ENCODE results near the gene SPOCK3.

Gene SPOCK3

DNA sequence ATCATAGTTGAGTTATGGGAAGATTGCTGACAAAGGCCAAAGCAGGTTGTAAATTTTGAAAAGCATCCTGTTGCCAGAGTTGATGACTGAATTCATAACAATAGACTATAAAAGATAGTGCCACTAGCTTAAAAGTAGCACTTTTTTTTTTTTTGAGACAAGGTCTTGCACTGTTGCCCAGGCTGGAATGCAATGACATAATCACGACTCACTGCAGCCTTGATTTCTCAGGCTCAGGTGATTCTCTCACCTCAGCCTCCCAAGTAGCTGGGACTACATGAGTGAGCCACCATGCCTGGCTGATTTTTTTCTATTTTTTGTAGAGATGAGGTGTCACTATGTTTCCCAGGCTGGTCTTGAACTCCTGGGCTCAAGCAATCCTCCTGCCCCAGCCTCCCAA is 122.7 kb downstream of the SPOCK3 start:
- no peak overlapping the region for H3K4me3 ChIP-seq (ENCODE audit: low read depth, low read length)
- no peaks in the 10 kb centered on the region for H3K4me1 ChIP-seq (ENCODE audit: control insufficient read depth, insufficient read depth, low read length)
- no peaks in the 10 kb centered on the region for H3K9me3 ChIP-seq (ENCODE audit: control insufficient read depth, insufficient read depth, low read depth, low read length)
- H3K27me3 ChIP-seq (ENCODE audit: control insufficient read depth, insufficient read depth, low read length) = no peaks in the 10 kb centered on the region
- no peaks in the 10 kb centered on the region for H3K36me3 ChIP-seq (ENCODE audit: control insufficient read depth, insufficient read depth, low read length)
- no peak overlapping the region for H3K9ac ChIP-seq (ENCODE audit: low read length)
- H3K27ac ChIP-seq (ENCODE audit: low read depth, low read length) = no peak overlapping the region

- Histone ChIP-seq H3K9me3 (ENCODE audit: control insufficient read depth, insufficient read depth, low read depth, low read length) (no peaks in the 10 kb centered on the region), H3K27me3 (ENCODE audit: control insufficient read depth, insufficient read depth, low read length) (no peaks in the 10 kb centered on the region), H3K9ac (ENCODE audit: low read length) (no peak overlapping the region), H3K4me1 (ENCODE audit: control insufficient read depth, insufficient read depth, low read length) (no peaks in the 10 kb centered on the region), H3K4me3 (ENCODE audit: low read depth, low read length) (no peak overlapping the region), H3K36me3 (ENCODE audit: control insufficient read depth, insufficient read depth, low read length) (no peaks in the 10 kb centered on the region), H3K27ac (ENCODE audit: low read depth, low read length) (no peak overlapping the region)
These were observed 123.2 kb downstream of the SPOCK3 start for GRCh38 chr4:167111092-167111491.

GRCh38 chr4:167109859-167110258 is 124.4 kb downstream of the SPOCK3 start:
- Histone ChIP-seq H3K4me1 (ENCODE audit: control insufficient read depth, insufficient read depth, low read length) (no peaks in the 10 kb centered on the region), H3K27ac (ENCODE audit: low read depth, low read length) (no peak overlapping the region), H3K9ac (ENCODE audit: low read length) (no peak overlapping the region), H3K27me3 (ENCODE audit: control insufficient read depth, insufficient read depth, low read length) (no peaks in the 10 kb centered on the region), H3K36me3 (ENCODE audit: control insufficient read depth, insufficient read depth, low read length) (no peaks in the 10 kb centered on the region), H3K4me3 (ENCODE audit: low read depth, low read length) (no peak overlapping the region), H3K9me3 (ENCODE audit: control insufficient read depth, insufficient read depth, low read depth, low read length) (no peaks in the 10 kb centered on the region)

GRCh38 chr4:167105857-167106256 is 128.4 kb downstream of the SPOCK3 start:
- Histone ChIP-seq H3K27me3 (ENCODE audit: control insufficient read depth, insufficient read depth, low read length) (no peaks in the 10 kb centered on the region), H3K9ac (ENCODE audit: low read length) (no peak overlapping the region), H3K4me1 (ENCODE audit: control insufficient read depth, insufficient read depth, low read length) (no peaks in the 10 kb centered on the region), H3K4me3 (ENCODE audit: low read depth, low read length) (no peak overlapping the region), H3K9me3 (ENCODE audit: control insufficient read depth, insufficient read depth, low read depth, low read length) (no peaks in the 10 kb centered on the region), H3K36me3 (ENCODE audit: control insufficient read depth, insufficient read depth, low read length) (no peaks in the 10 kb centered on the region), H3K27ac (ENCODE audit: low read depth, low read length) (no peak overlapping the region)

GRCh38 chr4:167102475-167102874 is 131.8 kb downstream of the SPOCK3 start:
- H3K27ac ChIP-seq (ENCODE audit: low read depth, low read length) = no peak overlapping the region
- H3K4me1 ChIP-seq (ENCODE audit: control insufficient read depth, insufficient read depth, low read length) = no peaks in the 10 kb centered on the region
- no peaks in the 10 kb centered on the region for H3K27me3 ChIP-seq (ENCODE audit: control insufficient read depth, insufficient read depth, low read length)
- H3K4me3 ChIP-seq (ENCODE audit: low read depth, low read length) = no peak overlapping the region
- H3K9me3 ChIP-seq (ENCODE audit: control insufficient read depth, insufficient read depth, low read depth, low read length) = no peaks in the 10 kb centered on the region
- no peak overlapping the region for H3K9ac ChIP-seq (ENCODE audit: low read length)
- no peaks in the 10 kb centered on the region for H3K36me3 ChIP-seq (ENCODE audit: control insufficient read depth, insufficient read depth, low read length)

GRCh38 chr4:167101035-167101434 is 133.3 kb downstream of the SPOCK3 start:
- H3K27me3 ChIP-seq (ENCODE audit: control insufficient read depth, insufficient read depth, low read length) = no peaks in the 10 kb centered on the region
- no peak overlapping the region for H3K27ac ChIP-seq (ENCODE audit: low read depth, low read length)
- no peak overlapping the region for H3K9ac ChIP-seq (ENCODE audit: low read length)
- H3K4me1 ChIP-seq (ENCODE audit: control insufficient read depth, insufficient read depth, low read length) = no peaks in the 10 kb centered on the region
- H3K36me3 ChIP-seq (ENCODE audit: control insufficient read depth, insufficient read depth, low read length) = no peaks in the 10 kb centered on the region
- H3K4me3 ChIP-seq (ENCODE audit: low read depth, low read length) = no peak overlapping the region
- H3K9me3 ChIP-seq (ENCODE audit: control insufficient read depth, insufficient read depth, low read depth, low read length) = no peaks in the 10 kb centered on the region

DNA sequence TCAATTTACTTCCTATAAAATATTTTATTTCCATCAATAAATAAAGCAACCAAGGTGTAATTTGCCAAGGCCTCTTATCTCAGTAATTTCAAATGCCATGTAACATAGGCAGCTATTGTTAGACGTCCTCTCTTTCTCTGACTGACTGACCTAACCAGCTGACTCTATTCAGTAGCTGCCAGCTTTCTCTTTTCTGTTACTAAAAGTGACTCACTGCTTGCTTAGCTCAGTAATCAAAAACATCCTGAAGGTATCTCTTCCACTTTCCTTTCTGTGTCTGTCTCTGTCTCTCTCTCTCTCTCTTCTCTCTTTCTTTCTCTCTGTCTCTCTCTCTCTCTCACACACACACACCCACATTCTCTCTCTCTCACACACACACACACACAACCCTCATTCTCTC is 134.2 kb downstream of the SPOCK3 start:
- Histone ChIP-seq H3K4me3 (ENCODE audit: low read depth, low read length) (no peak overlapping the region), H3K9me3 (ENCODE audit: control insufficient read depth, insufficient read depth, low read depth, low read length) (no peaks in the 10 kb centered on the region), H3K36me3 (ENCODE audit: control insufficient read depth, insufficient read depth, low read length) (no peaks in the 10 kb centered on the region), H3K9ac (ENCODE audit: low read length) (no peak overlapping the region), H3K27ac (ENCODE audit: low read depth, low read length) (no peak overlapping the region), H3K27me3 (ENCODE audit: control insufficient read depth, insufficient read depth, low read length) (no peaks in the 10 kb centered on the region), H3K4me1 (ENCODE audit: control insufficient read depth, insufficient read depth, low read length) (no peaks in the 10 kb centered on the region)

- no peak overlapping the region for H3K9ac ChIP-seq (ENCODE audit: low read length)
- H3K4me1 ChIP-seq (ENCODE audit: control insufficient read depth, insufficient read depth, low read length) = no peaks in the 10 kb centered on the region
- H3K4me3 ChIP-seq (ENCODE audit: low read depth, low read length) = no peak overlapping the region
- no peaks in the 10 kb centered on the region for H3K27me3 ChIP-seq (ENCODE audit: control insufficient read depth, insufficient read depth, low read length)
- H3K9me3 ChIP-seq (ENCODE audit: control insufficient read depth, insufficient read depth, low read depth, low read length) = no peaks in the 10 kb centered on the region
- H3K27ac ChIP-seq (ENCODE audit: low read depth, low read length) = no peak overlapping the region
- no peaks in the 10 kb centered on the region for H3K36me3 ChIP-seq (ENCODE audit: control insufficient read depth, insufficient read depth, low read length)
These were observed 146.2 kb downstream of the SPOCK3 start for GRCh38 chr4:167088115-167088514.

DNA sequence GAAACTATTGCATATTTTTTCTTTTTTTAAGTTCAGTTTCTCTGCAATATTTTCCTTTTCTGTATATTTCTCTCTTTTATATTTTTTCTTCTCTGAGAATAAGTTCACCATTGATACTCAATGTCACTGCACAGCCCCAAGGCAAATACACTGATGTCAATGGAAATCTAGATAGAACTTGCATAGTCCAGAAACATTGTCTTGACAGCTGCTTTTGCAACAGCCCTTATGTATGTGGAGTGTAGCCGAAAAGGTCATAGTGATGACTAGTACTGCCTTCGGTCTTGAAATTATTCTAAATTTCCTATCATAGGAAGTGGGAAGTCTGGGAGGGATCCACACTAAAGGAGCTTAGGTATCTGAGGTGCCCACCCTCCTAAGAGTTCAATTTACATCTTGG is 150.0 kb downstream of the SPOCK3 start:
- Histone ChIP-seq H3K4me1 (ENCODE audit: control insufficient read depth, insufficient read depth, low read length) (peaks cover 4% of the 10 kb centered on the region; the same call in 1 of the 2 replicates), H3K27me3 (ENCODE audit: control insufficient read depth, insufficient read depth, low read length) (no peaks in the 10 kb centered on the region), H3K4me3 (ENCODE audit: low read depth, low read length) (no peak overlapping the region), H3K27ac (ENCODE audit: low read depth, low read length) (no peak overlapping the region), H3K9ac (ENCODE audit: low read length) (no peak overlapping the region), H3K9me3 (ENCODE audit: control insufficient read depth, insufficient read depth, low read depth, low read length) (no peaks in the 10 kb centered on the region), H3K36me3 (ENCODE audit: control insufficient read depth, insufficient read depth, low read length) (no peaks in the 10 kb centered on the region)

GRCh38 chr4:167079762-167080161 is 154.5 kb downstream of the SPOCK3 start:
- H3K27ac ChIP-seq (ENCODE audit: low read depth, low read length) = no peak overlapping the region
- H3K9me3 ChIP-seq (ENCODE audit: control insufficient read depth, insufficient read depth, low read depth, low read length) = no peaks in the 10 kb centered on the region
- no peak overlapping the region for H3K9ac ChIP-seq (ENCODE audit: low read length)
- H3K27me3 ChIP-seq (ENCODE audit: control insufficient read depth, insufficient read depth, low read length) = no peaks in the 10 kb centered on the region
- H3K4me1 ChIP-seq (ENCODE audit: control insufficient read depth, insufficient read depth, low read length) = peaks cover 4% of the 10 kb centered on the region; the same call in 1 of the 2 replicates
- no peak overlapping the region for H3K4me3 ChIP-seq (ENCODE audit: low read depth, low read length)
- H3K36me3 ChIP-seq (ENCODE audit: control insufficient read depth, insufficient read depth, low read length) = no peaks in the 10 kb centered on the region

- H3K36me3 ChIP-seq (ENCODE audit: control insufficient read depth, insufficient read depth, low read length) = no peaks in the 10 kb centered on the region
- H3K9me3 ChIP-seq (ENCODE audit: control insufficient read depth, insufficient read depth, low read depth, low read length) = peaks cover 5% of the 10 kb centered on the region; the same call in 1 of the 2 replicates
- H3K4me3 ChIP-seq (ENCODE audit: low read depth, low read length) = no peak overlapping the region
- H3K9ac ChIP-seq (ENCODE audit: low read length) = no peak overlapping the region
- H3K27me3 ChIP-seq (ENCODE audit: control insufficient read depth, insufficient read depth, low read length) = no peaks in the 10 kb centered on the region
- no peaks in the 10 kb centered on the region for H3K4me1 ChIP-seq (ENCODE audit: control insufficient read depth, insufficient read depth, low read length)
- H3K27ac ChIP-seq (ENCODE audit: low read depth, low read length) = no peak overlapping the region
These were observed 181.6 kb downstream of the SPOCK3 start for GRCh38 chr4:167052631-167053091.

GRCh38 chr4:167049257-167049656 is 185.0 kb downstream of the SPOCK3 start:
- H3K4me1 ChIP-seq (ENCODE audit: control insufficient read depth, insufficient read depth, low read length) = no peaks in the 10 kb centered on the region
- H3K9me3 ChIP-seq (ENCODE audit: control insufficient read depth, insufficient read depth, low read depth, low read length) = no peaks in the 10 kb centered on the region
- H3K36me3 ChIP-seq (ENCODE audit: control insufficient read depth, insufficient read depth, low read length) = no peaks in the 10 kb centered on the region
- H3K27me3 ChIP-seq (ENCODE audit: control insufficient read depth, insufficient read depth, low read length) = no peaks in the 10 kb centered on the region
- no peak overlapping the region for H3K4me3 ChIP-seq (ENCODE audit: low read depth, low read length)
- no peak overlapping the region for H3K9ac ChIP-seq (ENCODE audit: low read length)
- H3K27ac ChIP-seq (ENCODE audit: low read depth, low read length) = no peak overlapping the region
